Measurements from ENCODE around the gene LRRC74A.
"Not testable (repeated sequence)": the region's sequence is repeated elsewhere in the genome, so short reads cannot be mapped to it uniquely, and the experiment has no call there.

LRRC74A gene

DNA sequence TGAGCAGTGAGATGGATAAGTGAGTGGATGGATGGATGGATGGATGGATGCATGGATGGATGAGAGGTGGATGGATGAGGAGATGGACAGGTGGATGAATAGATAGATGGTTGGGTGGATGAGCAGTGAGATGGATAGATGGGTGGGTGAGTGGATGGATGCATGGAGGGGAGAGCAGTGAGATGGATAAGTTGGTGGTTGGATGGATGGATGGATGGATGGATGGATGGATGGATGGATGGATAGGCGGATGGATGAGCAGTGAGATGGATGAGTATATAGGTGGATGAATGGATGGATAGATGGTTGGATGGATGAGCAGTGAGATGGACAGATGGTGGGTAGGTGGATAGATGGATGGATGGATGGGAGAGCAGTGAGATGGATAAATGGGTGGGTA is 30.6 kb downstream of the LRRC74A start:
- no peak for DNase-seq

DNA sequence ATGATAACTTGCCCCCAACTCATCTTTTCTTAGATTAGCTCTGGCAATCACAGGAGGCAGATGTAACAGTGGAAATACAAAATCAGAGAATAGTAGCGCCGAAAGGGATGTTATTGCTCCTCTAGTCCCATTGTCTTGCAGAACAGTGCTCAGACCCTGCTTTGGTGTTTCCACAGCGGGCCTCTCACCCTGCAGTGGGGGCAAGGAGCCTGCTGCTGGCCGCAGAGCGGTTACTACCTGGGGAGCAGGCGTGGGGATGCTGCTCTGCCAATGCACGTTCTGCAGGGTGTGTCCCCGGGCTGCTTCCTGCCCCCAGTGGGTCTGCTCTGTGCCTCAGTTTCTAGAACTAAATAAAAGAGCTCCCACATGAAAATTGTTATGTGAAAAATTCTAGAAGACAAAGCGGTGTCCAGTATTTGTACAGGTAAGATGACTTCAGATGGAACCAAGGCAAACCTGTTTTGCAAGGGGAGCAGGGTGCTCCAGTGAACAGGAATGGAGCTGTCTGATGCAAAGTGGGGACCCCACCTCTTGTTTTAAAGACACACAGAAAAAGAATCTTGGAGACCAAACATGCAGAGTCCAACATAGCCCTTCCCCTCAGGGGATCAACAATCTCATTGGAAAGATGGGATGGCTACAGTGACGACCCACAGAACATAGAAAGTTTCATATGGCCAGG is 35.5 kb downstream of the LRRC74A start:
- no peak for DNase-seq

DNA sequence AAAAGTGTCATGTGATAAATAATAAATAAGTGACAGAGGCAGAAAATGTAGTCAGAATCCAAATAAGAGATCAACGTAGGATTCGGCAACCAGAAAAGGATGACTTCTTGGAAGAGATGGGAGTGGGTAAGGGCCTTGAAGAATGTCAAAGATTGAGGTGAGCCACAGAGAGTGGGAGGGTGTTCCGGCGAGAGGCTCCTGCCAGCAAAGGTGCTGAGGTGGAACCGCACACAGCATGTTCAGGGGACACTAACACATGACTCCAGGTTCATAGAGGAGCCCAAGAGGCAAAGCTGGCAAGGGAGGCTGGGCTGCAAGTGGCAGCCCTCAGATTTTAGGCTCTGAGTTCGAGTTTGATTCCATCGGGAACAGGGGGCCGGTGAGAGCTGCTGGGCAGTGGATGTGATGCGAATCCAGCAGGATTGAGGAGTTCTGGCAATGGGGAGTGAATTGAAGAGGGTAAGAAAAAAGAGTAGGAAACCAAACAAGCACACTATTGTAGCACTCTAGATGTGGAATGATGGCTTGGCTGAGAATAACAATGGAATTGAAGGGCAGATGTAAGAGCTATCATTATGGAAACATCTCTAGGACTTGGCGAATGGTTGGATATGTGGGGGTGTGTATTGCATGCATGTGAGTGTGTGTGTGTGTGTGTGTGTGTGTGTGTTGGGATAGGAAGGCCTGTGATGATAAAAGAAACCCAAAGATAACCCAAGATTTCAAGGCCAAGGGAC is 36.5 kb downstream of the LRRC74A start:
- DNase-seq = no peak

- no peak for DNase-seq
Observed at GRCh38 chr14:76863724-76864407, 37.7 kb downstream of the LRRC74A start.

DNA sequence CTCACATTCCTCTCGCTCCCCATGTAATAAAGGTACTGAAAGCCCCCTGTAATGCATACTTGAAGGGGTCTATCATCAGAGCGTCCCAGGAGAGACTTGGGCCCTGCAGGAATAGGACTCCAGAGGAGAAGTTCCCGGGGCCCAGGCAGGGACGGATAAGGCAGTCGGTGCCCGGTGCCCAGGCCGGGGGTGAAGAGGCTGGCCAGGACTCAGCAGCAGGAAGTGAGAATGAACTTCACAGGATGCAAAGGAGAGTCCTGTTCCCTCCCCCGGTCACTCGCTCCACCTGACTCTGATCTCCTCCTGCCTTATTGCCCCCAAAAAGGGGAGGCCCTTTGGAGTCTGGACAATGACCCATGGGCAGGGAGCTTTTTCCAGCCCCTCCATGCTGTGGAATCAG is 40.2 kb downstream of the LRRC74A start:
- no peak for DNase-seq

DNA sequence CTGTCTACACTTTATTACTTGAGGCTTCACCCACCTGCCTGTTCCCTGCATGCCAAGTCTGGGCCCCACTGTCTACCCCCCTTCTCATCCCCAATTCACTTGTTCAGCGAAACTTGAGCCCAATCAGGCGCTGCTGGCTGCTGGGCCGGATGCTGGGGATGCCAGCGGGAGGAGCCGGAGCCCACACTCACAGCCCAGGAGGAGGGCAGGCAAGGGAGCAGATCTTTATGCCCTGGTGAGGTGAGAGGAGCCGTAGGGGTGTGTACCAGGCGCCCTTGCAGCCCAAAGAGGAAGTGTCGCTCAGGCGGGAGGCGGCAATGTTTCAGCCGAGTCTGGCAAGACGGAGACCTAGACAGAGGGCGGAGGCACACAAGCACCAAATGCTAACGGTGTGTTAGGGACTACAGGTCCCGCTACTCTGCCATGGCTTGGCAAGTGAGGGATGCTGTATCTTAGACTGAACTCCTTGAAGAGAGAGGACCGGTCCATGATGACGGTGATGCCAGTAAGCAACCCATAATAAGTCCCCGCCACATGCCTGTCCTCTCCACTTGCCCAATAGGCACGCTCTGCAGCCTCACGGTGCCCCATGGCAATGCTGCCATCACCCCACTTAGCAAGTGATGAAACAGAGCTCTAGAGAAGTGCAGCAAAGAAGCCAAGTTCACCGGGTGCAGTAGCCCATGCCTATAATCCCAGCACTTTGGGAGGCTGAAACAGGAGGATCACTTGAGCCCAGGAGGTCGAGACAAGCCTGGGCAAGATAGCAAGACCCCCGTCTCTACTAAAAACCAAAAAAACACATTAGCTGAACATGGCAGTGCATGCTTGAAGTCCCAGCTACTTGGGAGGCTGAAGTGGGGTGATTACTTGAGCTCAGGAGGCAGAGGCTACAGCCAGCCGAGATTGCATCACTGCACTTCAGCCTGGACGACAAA is 41.6 kb downstream of the LRRC74A start:
- DNase-seq = no peak

DNA sequence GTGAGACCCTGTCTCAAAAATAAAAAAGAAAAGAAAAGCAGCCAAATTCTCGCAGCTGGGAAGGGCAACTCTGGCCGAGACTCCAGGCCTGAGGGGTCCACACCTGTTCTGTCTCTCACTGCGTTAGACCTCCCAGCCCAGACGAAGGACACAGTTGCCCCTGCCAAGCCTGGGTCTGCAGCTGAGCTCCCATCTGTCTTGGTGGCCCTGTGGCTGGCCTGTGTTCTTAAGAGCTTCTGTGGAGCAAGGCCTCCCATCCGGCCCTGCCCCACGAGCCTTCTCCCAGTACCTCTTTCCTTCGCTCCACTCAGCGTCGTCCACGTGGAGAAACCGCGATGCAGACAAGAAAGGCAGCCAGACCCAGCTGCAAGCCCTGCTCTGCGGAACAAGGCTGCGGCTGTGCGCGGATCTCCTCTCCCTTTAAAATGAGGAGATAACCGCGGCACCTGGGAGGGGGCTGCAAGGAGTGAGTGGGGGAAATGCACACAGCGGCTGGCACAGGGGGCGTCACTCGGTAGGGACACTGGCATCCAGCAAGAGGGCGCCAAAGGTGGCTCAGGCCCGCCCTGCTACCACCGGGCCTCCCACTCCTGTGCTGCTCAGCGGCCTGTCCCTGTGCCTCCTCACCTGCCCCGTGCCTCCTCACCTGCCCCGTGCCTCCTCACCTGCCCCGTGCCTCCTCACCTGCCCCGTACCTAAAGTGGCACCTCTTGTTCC is 42.4 kb downstream of the LRRC74A start:
- DNase-seq = no peak

- no peak for DNase-seq
Observed at GRCh38 chr14:76870166-76870565, 44.0 kb downstream of the LRRC74A start.

- DNase-seq = peak; percentile 37
Observed at GRCh38 chr14:76872796-76873432, 46.7 kb downstream of the LRRC74A start.

DNA sequence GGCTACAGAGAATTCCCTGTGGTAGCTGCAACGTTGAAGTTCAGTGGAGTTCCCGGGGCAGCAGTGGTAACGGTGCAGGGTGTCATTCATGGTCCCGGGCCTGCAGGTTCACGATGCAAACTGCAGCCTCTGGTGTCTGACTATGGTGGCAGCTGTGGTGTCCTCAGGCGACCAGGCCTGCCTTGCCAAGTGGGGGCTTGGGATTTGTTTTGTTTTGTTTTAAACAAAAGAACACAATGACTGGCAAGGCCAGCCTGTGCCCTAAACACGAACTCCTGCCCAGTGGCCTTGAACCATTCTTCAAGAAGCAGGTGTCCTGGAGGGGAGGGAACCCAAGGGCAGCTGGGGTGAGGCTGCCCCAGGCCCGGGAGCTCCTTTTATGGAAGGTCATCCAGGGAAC is 48.5 kb downstream of the LRRC74A start:
- DNase-seq = no peak

DNA sequence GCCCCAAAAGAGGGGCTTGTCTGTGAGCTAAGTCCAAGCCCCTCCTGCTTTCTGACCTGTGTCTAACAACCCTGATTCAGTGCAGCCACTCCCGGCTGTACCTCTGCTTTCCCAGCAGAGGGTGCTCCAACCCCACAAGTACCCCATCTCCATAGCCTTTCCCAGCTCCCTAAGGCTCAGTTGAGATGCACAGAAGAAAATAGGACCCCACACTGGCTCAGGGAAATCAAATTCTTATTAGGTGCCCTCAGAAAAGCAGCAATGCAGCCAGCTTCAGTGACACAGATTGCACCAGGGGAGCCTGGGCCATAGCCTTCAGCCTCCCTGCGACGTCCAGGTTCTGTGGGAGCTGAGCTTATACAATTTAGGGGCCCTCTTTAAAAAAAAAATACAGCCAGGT is 49.9 kb downstream of the LRRC74A start:
- no peak for DNase-seq

- DNase-seq = no peak
Observed at GRCh38 chr14:76877871-76878270, 51.7 kb downstream of the LRRC74A start.

GRCh38 chr14:76880449-76880848 is 54.2 kb downstream of the LRRC74A start:
- no peak for DNase-seq

- DNase-seq = no peak
Observed at GRCh38 chr14:76881348-76881747, 55.1 kb downstream of the LRRC74A start.

GRCh38 chr14:76882651-76883050 is 56.4 kb downstream of the LRRC74A start:
- no peak for DNase-seq

- no peak for DNase-seq
Observed at GRCh38 chr14:76883447-76883846, 57.2 kb downstream of the LRRC74A start.

DNA sequence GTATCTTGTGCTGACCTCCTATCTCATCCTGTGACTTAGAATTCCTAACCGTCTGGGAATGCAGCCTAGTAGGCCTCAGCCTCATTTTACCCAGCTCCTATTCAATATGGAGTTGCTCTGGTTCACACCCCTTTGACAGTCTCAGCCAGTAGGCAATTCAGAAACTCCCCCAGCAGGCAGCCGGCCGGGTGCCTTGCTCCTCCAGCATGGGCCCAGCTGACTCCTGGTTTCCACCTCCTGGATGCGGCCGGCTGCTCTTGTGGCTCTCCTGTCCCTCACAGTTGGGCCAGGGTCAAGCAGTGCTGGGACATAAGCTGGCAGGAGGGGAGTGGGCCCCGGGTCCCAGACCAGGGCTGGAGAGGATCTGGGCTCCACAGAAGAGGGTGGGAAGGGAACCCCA is 58.2 kb downstream of the LRRC74A start:
- no peak for DNase-seq

DNA sequence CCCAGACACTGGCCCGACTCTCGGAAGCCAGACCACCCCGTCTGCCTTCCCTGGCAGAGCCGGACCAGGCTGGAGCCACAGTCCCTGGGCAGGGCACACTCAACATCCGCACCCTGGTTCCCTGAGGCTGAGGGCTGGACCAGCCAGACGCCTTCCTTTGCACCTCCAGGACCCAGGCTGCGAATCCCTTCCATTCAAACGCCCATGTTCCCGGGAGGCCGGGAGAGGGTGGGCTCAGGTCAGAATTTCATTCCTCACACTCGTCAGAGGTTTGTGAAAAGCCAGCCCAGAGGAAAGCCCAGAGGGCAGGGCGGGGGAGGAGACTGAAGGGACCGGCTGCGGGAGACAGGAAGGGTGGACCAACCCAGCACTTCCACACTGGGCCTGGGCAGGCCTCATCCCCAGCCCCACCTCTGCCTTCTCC is 58.7 kb downstream of the LRRC74A start:
- DNase-seq = no peak

GRCh38 chr14:76887191-76887590 is 61.0 kb downstream of the LRRC74A start:
- no peak for DNase-seq

DNA sequence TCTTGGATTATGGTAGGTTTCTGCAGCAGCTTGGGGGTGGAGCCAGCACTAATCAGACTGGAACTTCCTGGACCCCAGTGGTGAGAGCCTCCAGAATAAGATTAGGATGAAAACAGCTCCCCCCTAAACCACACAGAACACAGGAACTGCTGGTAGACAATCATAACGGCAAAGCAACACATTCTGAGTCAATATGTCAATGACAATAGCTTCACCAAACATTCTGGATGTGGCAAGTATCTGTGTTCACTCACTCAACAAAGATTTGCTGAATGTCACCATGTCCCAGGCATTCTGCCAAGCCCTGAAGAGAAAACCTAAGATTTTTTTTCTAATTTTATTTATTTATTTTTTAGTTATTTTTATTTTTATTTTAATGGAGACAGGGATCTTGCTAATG is 65.2 kb downstream of the LRRC74A start:
- DNase-seq = no peak

DNA sequence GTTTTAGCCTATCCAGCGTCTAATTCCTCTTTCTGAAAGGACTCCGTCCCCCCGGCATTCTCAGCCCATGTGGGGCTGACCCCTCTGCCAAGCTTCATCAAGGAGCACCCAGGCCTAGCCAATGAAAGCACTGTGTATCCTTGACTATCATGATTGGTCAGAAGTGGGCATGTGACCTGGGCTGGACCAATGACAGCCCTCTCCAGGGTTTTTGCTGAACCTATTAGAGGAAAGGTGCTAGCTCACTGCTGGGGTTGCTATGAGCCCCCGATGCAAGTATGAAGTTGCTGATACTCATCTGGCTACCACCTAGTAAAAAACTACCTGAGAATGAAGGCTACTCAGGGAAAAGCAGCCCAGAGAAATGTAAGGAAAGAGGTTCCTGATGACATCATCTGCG is 68.1 kb downstream of the LRRC74A start:
- no peak for DNase-seq

DNA sequence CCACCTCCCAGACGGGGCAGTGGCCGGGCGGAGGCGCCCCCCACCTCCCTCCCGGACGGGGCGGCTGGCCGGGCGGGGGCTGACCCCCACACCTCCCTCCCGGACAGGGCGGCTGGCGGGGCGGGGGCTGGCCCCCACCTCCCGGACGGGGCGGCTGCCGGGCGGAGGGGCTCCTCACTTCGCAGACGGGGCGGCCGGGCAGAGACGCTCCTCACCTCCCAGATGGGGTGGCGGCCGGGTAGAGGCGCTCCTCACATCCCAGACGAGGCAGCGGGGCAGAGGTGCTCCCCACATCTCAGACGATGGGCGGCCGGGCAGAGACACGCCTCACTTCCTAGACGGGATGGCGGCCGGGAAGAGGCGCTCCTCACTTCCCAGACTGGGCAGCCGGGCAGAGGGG is 71.8 kb downstream of the LRRC74A start:
- not testable (repeated sequence) for DNase-seq
